ENCODE results near the gene ADAMTSL5.
A peak's percentile ranks its signal among the peaks of the same experiment; 100 is the strongest.

The ADAMTSL5 gene

GRCh38 chr19:1474011-1474764 is 38.6 kb downstream of the ADAMTSL5 start:
- H3K4me3 Mint-ChIP-seq, result no peak overlapping the region
- H3K27ac Mint-ChIP-seq, result no peak overlapping the region
- H3K36me3 Mint-ChIP-seq (ENCODE audit: low read depth), result peaks cover 36% of the 10 kb centered on the region
- H3K27me3 Mint-ChIP-seq, result peaks cover 3% of the 10 kb centered on the region
- H3K4me1 Mint-ChIP-seq (ENCODE audit: low read depth), result peaks cover 43% of the 10 kb centered on the region
- H3K9me3 Mint-ChIP-seq, result no peaks in the 10 kb centered on the region
- DNase-seq, result no peak

- H3K27ac Mint-ChIP-seq, result no peak overlapping the region
- peaks cover 33% of the 10 kb centered on the region for H3K36me3 Mint-ChIP-seq (ENCODE audit: low read depth)
Measured at GRCh38 chr19:1473085-1473851, 39.6 kb downstream of the ADAMTSL5 start.

GRCh38 chr19:1472231-1473084 is 40.4 kb downstream of the ADAMTSL5 start:
- H3K36me3 Mint-ChIP-seq (ENCODE audit: low read depth), result peaks cover 30% of the 10 kb centered on the region
- H3K9me3 Mint-ChIP-seq, result no peaks in the 10 kb centered on the region
- H3K27me3 Mint-ChIP-seq, result peaks cover 6% of the 10 kb centered on the region
- H3K27ac Mint-ChIP-seq, result no peak overlapping the region
- peaks cover 36% of the 10 kb centered on the region for H3K4me1 Mint-ChIP-seq (ENCODE audit: low read depth)
- no peak for DNase-seq
- H3K4me3 Mint-ChIP-seq, result no peak overlapping the region

More at GRCh38 chr19:1473085-1473851, 39.6 kb downstream of the ADAMTSL5 start:
- Mint-ChIP-seq H3K4me1 (ENCODE audit: low read depth) (peaks cover 40% of the 10 kb centered on the region), H3K27me3 (peaks cover 4% of the 10 kb centered on the region), H3K4me3 (no peak overlapping the region), H3K9me3 (no peaks in the 10 kb centered on the region)
- no peak for DNase-seq

- Mint-ChIP-seq H3K36me3 (ENCODE audit: low read depth) (peaks cover 22% of the 10 kb centered on the region), H3K4me1 (ENCODE audit: low read depth) (peaks cover 28% of the 10 kb centered on the region), H3K9me3 (no peaks in the 10 kb centered on the region), H3K4me3 (peak overlapping the region; percentile 46), H3K27ac (no peak overlapping the region), H3K27me3 (peaks cover 9% of the 10 kb centered on the region)
- no peak for DNase-seq
Measured at GRCh38 chr19:1471515-1472160, 41.2 kb downstream of the ADAMTSL5 start.

GRCh38 chr19:1471010-1471514 is 41.8 kb downstream of the ADAMTSL5 start:
- H3K27ac Mint-ChIP-seq, result no peak overlapping the region
- H3K36me3 Mint-ChIP-seq (ENCODE audit: low read depth), result peaks cover 16% of the 10 kb centered on the region
- no peaks in the 10 kb centered on the region for H3K9me3 Mint-ChIP-seq
- peak overlapping the region; percentile 46 for H3K4me3 Mint-ChIP-seq
- DNase-seq, result peak; percentile 56
- peaks cover 11% of the 10 kb centered on the region for H3K27me3 Mint-ChIP-seq
- H3K4me1 Mint-ChIP-seq (ENCODE audit: low read depth), result peaks cover 23% of the 10 kb centered on the region

- H3K9me3 Mint-ChIP-seq, result no peaks in the 10 kb centered on the region
- peaks cover 11% of the 10 kb centered on the region for H3K36me3 Mint-ChIP-seq (ENCODE audit: low read depth)
- peaks cover 19% of the 10 kb centered on the region for H3K4me1 Mint-ChIP-seq (ENCODE audit: low read depth)
- peak; percentile 84 for DNase-seq
- H3K4me3 Mint-ChIP-seq, result peak overlapping the region; percentile 46
- peak overlapping the region; percentile 82 for H3K27ac Mint-ChIP-seq
- peaks cover 11% of the 10 kb centered on the region for H3K27me3 Mint-ChIP-seq
Measured at GRCh38 chr19:1470305-1471009, 42.4 kb downstream of the ADAMTSL5 start.

GRCh38 chr19:1470055-1470304 is 42.8 kb downstream of the ADAMTSL5 start:
- DNase-seq, result no peak
- Mint-ChIP-seq H3K4me3 (peak overlapping the region; percentile 44), H3K27ac (peak overlapping the region; percentile 82), H3K27me3 (peaks cover 11% of the 10 kb centered on the region), H3K36me3 (ENCODE audit: low read depth) (peaks cover 6% of the 10 kb centered on the region), H3K4me1 (ENCODE audit: low read depth) (peaks cover 19% of the 10 kb centered on the region), H3K9me3 (no peaks in the 10 kb centered on the region)

GRCh38 chr19:1469255-1470054 is 43.4 kb downstream of the ADAMTSL5 start:
- Mint-ChIP-seq H3K27me3 (peaks cover 13% of the 10 kb centered on the region), H3K27ac (no peak overlapping the region), H3K4me3 (no peak overlapping the region), H3K9me3 (no peaks in the 10 kb centered on the region), H3K36me3 (ENCODE audit: low read depth) (peaks cover 4% of the 10 kb centered on the region), H3K4me1 (ENCODE audit: low read depth) (peaks cover 19% of the 10 kb centered on the region)
- peak; percentile 62 for DNase-seq

- Mint-ChIP-seq H3K36me3 (ENCODE audit: low read depth) (peaks cover 2% of the 10 kb centered on the region), H3K27ac (peak overlapping the region; percentile 29), H3K27me3 (peaks cover 13% of the 10 kb centered on the region), H3K4me3 (peak overlapping the region; percentile 44), H3K9me3 (no peaks in the 10 kb centered on the region), H3K4me1 (ENCODE audit: low read depth) (peaks cover 19% of the 10 kb centered on the region)
- DNase-seq, result peak; percentile 72
Measured at GRCh38 chr19:1468821-1469254, 44.0 kb downstream of the ADAMTSL5 start.

GRCh38 chr19:1468274-1468820 is 44.5 kb downstream of the ADAMTSL5 start:
- peak; percentile 57 for DNase-seq
- Mint-ChIP-seq H3K9me3 (no peaks in the 10 kb centered on the region), H3K27ac (no peak overlapping the region), H3K27me3 (peaks cover 13% of the 10 kb centered on the region), H3K4me1 (ENCODE audit: low read depth) (peaks cover 19% of the 10 kb centered on the region), H3K4me3 (peak overlapping the region; percentile 44), H3K36me3 (ENCODE audit: low read depth) (peaks cover under 1% of the 10 kb centered on the region)

GRCh38 chr19:1467490-1468273 is 45.1 kb downstream of the ADAMTSL5 start:
- DNase-seq, result peak; percentile 46
- Mint-ChIP-seq H3K27ac (no peak overlapping the region), H3K9me3 (no peaks in the 10 kb centered on the region), H3K4me1 (ENCODE audit: low read depth) (peaks cover 16% of the 10 kb centered on the region), H3K4me3 (no peak overlapping the region), H3K36me3 (ENCODE audit: low read depth) (no peaks in the 10 kb centered on the region), H3K27me3 (peaks cover 13% of the 10 kb centered on the region)

GRCh38 chr19:1467215-1467489 is 45.7 kb downstream of the ADAMTSL5 start:
- no peak for DNase-seq
- Mint-ChIP-seq H3K27ac (no peak overlapping the region), H3K27me3 (peaks cover 13% of the 10 kb centered on the region), H3K4me3 (no peak overlapping the region), H3K36me3 (ENCODE audit: low read depth) (no peaks in the 10 kb centered on the region), H3K4me1 (ENCODE audit: low read depth) (peaks cover 15% of the 10 kb centered on the region), H3K9me3 (no peaks in the 10 kb centered on the region)
